BLaER1 treated with 17β-estradiol and CSF1 and Interleukin-3, amounts not matched to agents 10 nM and 100 nM (cell line): Measurements from ENCODE around the gene VSIR.

Experiments
- H3K27ac ChIP-seq, 11 experiments: shearing (Covaris generic); formaldehyde crosslinking; 2 replicates each; pipeline ENCODE4 v1.8.1; 2022
- H3K27me3 ChIP-seq, 11 experiments: shearing (Covaris generic); formaldehyde crosslinking; 2 replicates each; pipeline ENCODE4 v1.8.1; 2022
- H3K36me3 ChIP-seq, 11 experiments: shearing (Covaris generic); formaldehyde crosslinking; 2 replicates each; pipeline ENCODE4 v1.8.1; 2022
- H3K4me1 ChIP-seq, 10 experiments: shearing (Covaris generic); formaldehyde crosslinking; 2 replicates each; pipeline ENCODE4 v1.8.1; 2022
- H3K4me2 ChIP-seq, 11 experiments: shearing (Covaris generic); formaldehyde crosslinking; 2 replicates each; pipeline ENCODE4 v1.8.1; 2022
- H3K4me3 ChIP-seq, 10 experiments: shearing (Covaris generic); formaldehyde crosslinking; 2 replicates each; pipeline ENCODE4 v1.8.1; 2022
- H3K9ac ChIP-seq, 11 experiments: shearing (Covaris generic); formaldehyde crosslinking; 2 replicates each; pipeline ENCODE4 v1.8.1; 2022
- H3K9me3 ChIP-seq, 11 experiments: shearing (Covaris generic); formaldehyde crosslinking; replicated peaks in 1 of 11; 2 replicates each; pipeline ENCODE4 v1.8.1; 2022
- H4K20me1 ChIP-seq, 11 experiments: shearing (Covaris generic); formaldehyde crosslinking; 2 replicates each; pipeline ENCODE4 v1.8.1; 2022
- Cebpa-rat ChIP-seq, 11 experiments: shearing (Covaris generic); IDR thresholded peaks; 2 replicates each; pipeline ENCODE4 v1.8.1; 2022

Gene VSIR

GRCh38 chr10:71713135-71714030 lies 59.9 kb downstream of the VSIR start:
- TF ChIP-seq Cebpa-rat (IDR thresholded peaks at IDR 0.05): peak in 2 of 11 experiments; percentile 27 to 53; a peak in 2 of 22 replicates
- Histone ChIP-seq H3K4me1 (peaks cover 86 to 100% (median 97%) of the 10 kb centered on the region in 10 experiments), H3K9me3 (no peaks in the 10 kb centered on the region), H3K27me3 (no peaks in the 10 kb centered on the region), H3K4me3 (peak overlapping the region; percentile 11 to 63 (median 51); a peak in 18 of 20 replicates), H3K36me3 (no peaks in the 10 kb centered on the region), H3K27ac (peak overlapping the region; percentile 88 to 99 (median 94)), H4K20me1 (no peaks in the 10 kb centered on the region), H3K4me2 (peak overlapping the region; percentile 87 to 99 (median 94)), H3K9ac (peak overlapping the region; percentile 72 to 89 (median 84))

DNA sequence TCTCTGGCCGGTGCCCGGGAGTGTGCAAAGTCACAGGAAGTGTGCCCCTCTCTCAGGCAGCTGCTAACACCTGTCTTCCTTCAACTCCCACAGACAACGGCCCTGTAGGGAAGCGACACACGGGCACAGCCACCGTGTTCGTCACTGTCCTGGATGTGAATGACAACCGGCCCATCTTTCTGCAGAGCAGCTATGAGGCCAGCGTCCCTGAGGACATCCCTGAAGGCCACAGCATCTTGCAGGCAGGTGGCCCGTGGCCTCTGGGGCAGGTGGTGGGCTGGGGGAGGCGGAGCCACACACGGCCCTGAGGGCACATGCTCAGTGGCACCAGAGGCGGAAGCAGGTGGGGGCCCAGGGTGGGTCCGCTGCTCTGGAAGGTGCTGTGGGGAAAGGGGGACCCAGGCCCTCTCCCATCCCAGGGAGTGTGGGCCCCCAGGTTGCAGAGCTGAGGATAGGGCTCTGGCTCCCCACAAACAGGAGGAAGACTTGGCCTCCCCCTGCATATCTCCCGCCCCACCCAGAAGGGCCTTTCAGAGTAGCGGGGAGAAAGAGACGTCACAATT lies 60.7 kb downstream of the VSIR start:
- peak overlapping the region; percentile 72 to 89 (median 84) for H3K9ac ChIP-seq
- peaks cover 91 to 100% (median 99%) of the 10 kb centered on the region in 10 experiments for H3K4me1 ChIP-seq
- H3K27me3 ChIP-seq: no peaks in the 10 kb centered on the region
- no peaks in the 10 kb centered on the region for H4K20me1 ChIP-seq
- H3K4me3 ChIP-seq: peak overlapping the region in 4 of 10 experiments; percentile 42 to 63 (median 56); a peak in 4 of 20 replicates
- no peaks in the 10 kb centered on the region for H3K36me3 ChIP-seq
- peak overlapping the region; percentile 87 to 99 (median 94) for H3K4me2 ChIP-seq
- no peaks in the 10 kb centered on the region for H3K9me3 ChIP-seq
- no peak for TF ChIP-seq Cebpa-rat (IDR thresholded peaks at IDR 0.05)
- peak overlapping the region; percentile 88 to 99 (median 94) for H3K27ac ChIP-seq

- Histone ChIP-seq H3K4me3 (no peak overlapping the region), H3K27me3 (no peaks in the 10 kb centered on the region), H3K9ac (peak overlapping the region in 10 of 11 experiments; percentile 77 to 89 (median 84); a peak in 17 of 22 replicates), H3K9me3 (no peaks in the 10 kb centered on the region), H3K27ac (peak overlapping the region in 10 of 11 experiments; percentile 88 to 99 (median 94); a peak in 19 of 22 replicates), H3K4me2 (peak overlapping the region; percentile 87 to 99 (median 94)), H3K36me3 (no peaks in the 10 kb centered on the region), H4K20me1 (no peaks in the 10 kb centered on the region), H3K4me1 (peaks cover 88 to 100% (median 96%) of the 10 kb centered on the region in 10 experiments)
- TF ChIP-seq Cebpa-rat (IDR thresholded peaks at IDR 0.05): no peak
Observed at GRCh38 chr10:71712170-71712569, 61.1 kb downstream of the VSIR start.

- H4K20me1 ChIP-seq: no peaks in the 10 kb centered on the region
- H3K4me2 ChIP-seq: peak overlapping the region in 9 of 11 experiments; percentile 9 to 99 (median 93); a peak in 15 of 22 replicates
- peak overlapping the region in 7 of 11 experiments; percentile 6 to 99 (median 97); a peak in 11 of 22 replicates for H3K27ac ChIP-seq
- H3K4me1 ChIP-seq: peaks cover 80 to 96% (median 86%) of the 10 kb centered on the region in 10 experiments
- H3K36me3 ChIP-seq: no peaks in the 10 kb centered on the region
- peak overlapping the region in 3 of 11 experiments; percentile 13 to 26 (median 22); a peak in 5 of 22 replicates for H3K9ac ChIP-seq
- H3K27me3 ChIP-seq: no peaks in the 10 kb centered on the region
- TF ChIP-seq Cebpa-rat (IDR thresholded peaks at IDR 0.05): no peak
- H3K9me3 ChIP-seq: no peaks in the 10 kb centered on the region
- H3K4me3 ChIP-seq: no peak overlapping the region
Observed at GRCh38 chr10:71711052-71711623, 62.2 kb downstream of the VSIR start.

GRCh38 chr10:71710519-71710918 lies 62.8 kb downstream of the VSIR start:
- peak overlapping the region in 10 of 11 experiments; percentile 12 to 99 (median 91); a peak in 18 of 22 replicates for H3K4me2 ChIP-seq

DNA sequence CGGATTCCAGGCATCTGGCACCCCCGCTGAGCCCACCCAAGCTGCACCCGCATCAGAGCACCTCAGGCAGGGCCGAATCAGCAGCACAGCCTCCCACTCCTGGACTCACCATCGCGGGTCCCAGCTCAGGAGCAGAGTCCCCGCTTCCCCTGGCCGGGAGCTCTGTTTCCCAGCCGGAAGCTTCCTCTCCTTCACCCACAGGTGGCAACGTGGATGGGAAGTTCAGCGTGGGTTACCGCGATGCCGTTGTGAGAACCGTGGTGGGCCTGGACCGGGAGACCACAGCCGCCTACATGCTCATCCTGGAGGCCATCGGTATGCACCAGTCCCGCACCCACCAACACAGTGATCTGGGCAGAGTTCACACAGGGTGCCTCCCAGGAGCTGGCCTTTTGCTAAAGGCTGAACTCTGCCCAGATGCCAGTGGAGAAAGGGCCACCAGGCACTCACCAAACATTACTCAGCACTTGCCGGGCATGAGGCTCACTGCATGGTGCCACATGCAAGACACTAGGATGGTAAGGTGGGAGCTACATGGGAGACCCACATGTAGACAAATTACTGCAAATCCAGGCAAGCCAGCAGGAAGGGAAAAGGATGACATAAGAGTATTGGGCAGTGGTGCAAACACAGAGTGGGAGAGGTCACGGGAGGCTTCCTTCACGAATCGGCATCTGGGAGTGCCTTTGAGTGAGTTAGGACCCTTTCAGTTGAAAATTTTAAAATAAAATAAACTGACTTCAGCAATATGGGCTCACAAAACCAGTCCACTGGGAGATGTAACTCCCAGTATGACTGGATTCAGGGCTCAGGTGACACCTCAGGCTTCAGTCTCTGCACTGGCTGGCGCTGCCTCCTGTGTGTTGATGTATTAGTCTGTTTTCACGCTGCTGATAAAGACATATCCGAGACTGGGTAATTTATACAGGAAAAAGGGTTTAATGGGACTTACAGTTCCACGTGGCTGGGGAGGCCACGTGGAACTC lies 64.1 kb downstream of the VSIR start:
- no peak for TF ChIP-seq Cebpa-rat (IDR thresholded peaks at IDR 0.05)
- Histone ChIP-seq H3K36me3 (no peaks in the 10 kb centered on the region), H3K27me3 (no peaks in the 10 kb centered on the region), H3K27ac (peak overlapping the region in 5 of 11 experiments; percentile 10 to 29 (median 21); a peak in 4 of 22 replicates), H3K9me3 (no peaks in the 10 kb centered on the region), H3K4me3 (no peak overlapping the region), H3K9ac (peak overlapping the region in 2 of 11 experiments; percentile 6 to 26; a peak in 1 of 22 replicates), H4K20me1 (no peaks in the 10 kb centered on the region), H3K4me2 (peak overlapping the region; percentile 12 to 99 (median 91); a peak in 20 of 22 replicates), H3K4me1 (peaks cover 60 to 82% (median 67%) of the 10 kb centered on the region in 10 experiments)

More at GRCh38 chr10:71710519-71710918, 62.8 kb downstream of the VSIR start:
- Histone ChIP-seq H3K36me3 (no peaks in the 10 kb centered on the region), H4K20me1 (no peaks in the 10 kb centered on the region), H3K27ac (peak overlapping the region in 3 of 11 experiments; percentile 10 to 97 (median 97); a peak in 3 of 22 replicates), H3K9me3 (no peaks in the 10 kb centered on the region), H3K4me1 (peaks cover 73 to 91% (median 80%) of the 10 kb centered on the region in 10 experiments), H3K4me3 (no peak overlapping the region), H3K9ac (peak overlapping the region in 1 of 11 experiments; percentile 22; a peak in 1 of 22 replicates), H3K27me3 (no peaks in the 10 kb centered on the region)
- TF ChIP-seq Cebpa-rat (IDR thresholded peaks at IDR 0.05): no peak

GRCh38 chr10:71708301-71708703 lies 65.0 kb downstream of the VSIR start:
- Histone ChIP-seq H3K36me3 (no peaks in the 10 kb centered on the region), H4K20me1 (no peaks in the 10 kb centered on the region), H3K27me3 (no peaks in the 10 kb centered on the region), H3K9me3 (no peaks in the 10 kb centered on the region), H3K27ac (0 out of 22 replicates have a peak overlapping the region, but pooled peaks of 1 of the 11 experiments have one; percentile 18), H3K4me3 (no peak overlapping the region), H3K4me2 (peak overlapping the region; percentile 1 to 99 (median 91); a peak in 18 of 22 replicates), H3K4me1 (peaks cover 51 to 73% (median 58%) of the 10 kb centered on the region in 10 experiments), H3K9ac (peak overlapping the region in 1 of 11 experiments; percentile 6; a peak in 2 of 22 replicates)
- no peak for TF ChIP-seq Cebpa-rat (IDR thresholded peaks at IDR 0.05)
